SU-DHL-6 (cell line): Measurements from ENCODE around the gene USP6NL.

Experiments used
- EZH2phosphoT487 ChIP-seq: fragments of 200-600 bp; sonication (generic), shearing (Covaris generic); conservative IDR thresholded peaks from 2 replicates; pipeline ENCODE4 v1.6.1; 2018; ENCODE audit warnings: mild to moderate bottlenecking, antibody characterized with exemption, low read length, moderate library complexity, mixed read lengths
- TF ChIP-seq, protein P1 (sequence below): fragments of 200-600 bp; sonication (generic); IDR thresholded peaks from one replicate; pipeline ENCODE4 v1.5.1; 2017; ENCODE audit warnings: antibody characterized with exemption, mild to moderate bottlenecking, low read length, moderate library complexity; ENCODE audit not compliant: insufficient read depth, poor library complexity, severe bottlenecking

- TF ChIP-seq, protein P1, sequence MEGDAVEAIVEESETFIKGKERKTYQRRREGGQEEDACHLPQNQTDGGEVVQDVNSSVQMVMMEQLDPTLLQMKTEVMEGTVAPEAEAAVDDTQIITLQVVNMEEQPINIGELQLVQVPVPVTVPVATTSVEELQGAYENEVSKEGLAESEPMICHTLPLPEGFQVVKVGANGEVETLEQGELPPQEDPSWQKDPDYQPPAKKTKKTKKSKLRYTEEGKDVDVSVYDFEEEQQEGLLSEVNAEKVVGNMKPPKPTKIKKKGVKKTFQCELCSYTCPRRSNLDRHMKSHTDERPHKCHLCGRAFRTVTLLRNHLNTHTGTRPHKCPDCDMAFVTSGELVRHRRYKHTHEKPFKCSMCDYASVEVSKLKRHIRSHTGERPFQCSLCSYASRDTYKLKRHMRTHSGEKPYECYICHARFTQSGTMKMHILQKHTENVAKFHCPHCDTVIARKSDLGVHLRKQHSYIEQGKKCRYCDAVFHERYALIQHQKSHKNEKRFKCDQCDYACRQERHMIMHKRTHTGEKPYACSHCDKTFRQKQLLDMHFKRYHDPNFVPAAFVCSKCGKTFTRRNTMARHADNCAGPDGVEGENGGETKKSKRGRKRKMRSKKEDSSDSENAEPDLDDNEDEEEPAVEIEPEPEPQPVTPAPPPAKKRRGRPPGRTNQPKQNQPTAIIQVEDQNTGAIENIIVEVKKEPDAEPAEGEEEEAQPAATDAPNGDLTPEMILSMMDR: peak; percentile 41
- no peak for TF ChIP-seq EZH2phosphoT487
Measured at GRCh38 chr10:11434324-11434723, 177.1 kb downstream of the USP6NL start.
